Bone marrow (tissue), 2 donors: ENCODE data around the gene ZNF407.

Experiments
- DNase-seq, 2 donors: peaks; one replicate each; lab custom pipeline; 2025; lab: John Stamatoyannopoulos, UW

The ZNF407 gene

GRCh38 chr18:74724186-74724585, 126.5 kb downstream of the ZNF407 start:
- DNase-seq, result no peak

- no peak for DNase-seq
Observed at GRCh38 chr18:74725690-74726089, 128.0 kb downstream of the ZNF407 start.

GRCh38 chr18:74728586-74728985, 130.9 kb downstream of the ZNF407 start:
- DNase-seq, result no peak

- no peak for DNase-seq
Observed at GRCh38 chr18:74731097-74731496, 133.4 kb downstream of the ZNF407 start.

- DNase-seq, result no peak
Observed at GRCh38 chr18:74732380-74732779, 134.7 kb downstream of the ZNF407 start.

GRCh38 chr18:74733598-74733997, 135.9 kb downstream of the ZNF407 start:
- no peak for DNase-seq

GRCh38 chr18:74734013-74734444, 136.4 kb downstream of the ZNF407 start:
- no peak for DNase-seq

- no peak for DNase-seq
Observed at GRCh38 chr18:74739926-74740325, 142.3 kb downstream of the ZNF407 start.

- no peak for DNase-seq
Observed at GRCh38 chr18:74742573-74743243, 145.0 kb downstream of the ZNF407 start.

- no peak for DNase-seq
Observed at GRCh38 chr18:74745633-74746403, 148.1 kb downstream of the ZNF407 start.

GRCh38 chr18:74748809-74749208, 151.1 kb downstream of the ZNF407 start:
- no peak for DNase-seq

GRCh38 chr18:74758995-74759394, 161.3 kb downstream of the ZNF407 start:
- DNase-seq, result no peak

GRCh38 chr18:74760026-74760425, 162.4 kb downstream of the ZNF407 start:
- no peak for DNase-seq

- DNase-seq, result no peak
Observed at GRCh38 chr18:74760436-74760835, 162.8 kb downstream of the ZNF407 start.

- DNase-seq, result no peak
Observed at GRCh38 chr18:74766251-74766650, 168.6 kb downstream of the ZNF407 start.

GRCh38 chr18:74768096-74768495, 170.4 kb downstream of the ZNF407 start:
- DNase-seq, result no peak

GRCh38 chr18:74773171-74773624, 175.5 kb downstream of the ZNF407 start:
- DNase-seq, result no peak

GRCh38 chr18:74774486-74774885, 176.8 kb downstream of the ZNF407 start:
- no peak for DNase-seq

- DNase-seq, result no peak
Observed at GRCh38 chr18:74775239-74775638, 177.6 kb downstream of the ZNF407 start.

GRCh38 chr18:74778191-74778847, 180.6 kb downstream of the ZNF407 start:
- DNase-seq, result no peak

GRCh38 chr18:74784752-74785151, 187.1 kb downstream of the ZNF407 start:
- DNase-seq, result no peak

GRCh38 chr18:74785632-74786031, 188.0 kb downstream of the ZNF407 start:
- no peak for DNase-seq

- no peak for DNase-seq
Observed at GRCh38 chr18:74788657-74789056, 191.0 kb downstream of the ZNF407 start.
